MM.1S (cell line): Measurements from ENCODE around the gene ALDH3A1.

Source experiments
- EZH2phosphoT487 ChIP-seq: fragments of 300-600 bp; sonication (generic); IDR thresholded peaks from 2 replicates; pipeline ENCODE4 v1.6.1; 2018; ENCODE audit warnings: antibody characterized with exemption, low read length
- TF ChIP-seq, protein P1 (sequence below): fragments of 300-600 bp; sonication (generic); IDR thresholded peaks from 2 replicates; pipeline ENCODE4 v1.5.1; 2016; ENCODE audit warnings: antibody characterized with exemption, low read length, mixed read lengths

DNA sequence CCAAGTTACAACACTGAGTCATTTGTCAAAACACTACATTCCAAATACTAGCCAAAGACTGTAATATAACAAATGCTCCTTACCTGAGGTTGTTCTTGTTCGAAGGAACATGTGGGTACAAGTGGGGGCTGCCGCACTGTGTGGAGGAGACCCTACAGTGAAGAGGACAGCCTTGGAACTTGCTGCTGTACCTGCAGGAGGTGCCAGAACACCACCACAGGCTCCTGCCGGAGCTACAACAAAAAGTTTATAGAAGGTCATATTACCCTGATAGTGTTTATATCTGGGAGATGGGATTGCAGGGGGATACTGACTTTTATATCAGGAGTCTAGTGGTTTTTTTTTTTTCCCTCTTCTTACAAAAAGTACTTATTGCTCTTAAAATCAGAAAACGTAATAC, 37.8 kb upstream of the ALDH3A1 start:
- TF ChIP-seq, protein P1, sequence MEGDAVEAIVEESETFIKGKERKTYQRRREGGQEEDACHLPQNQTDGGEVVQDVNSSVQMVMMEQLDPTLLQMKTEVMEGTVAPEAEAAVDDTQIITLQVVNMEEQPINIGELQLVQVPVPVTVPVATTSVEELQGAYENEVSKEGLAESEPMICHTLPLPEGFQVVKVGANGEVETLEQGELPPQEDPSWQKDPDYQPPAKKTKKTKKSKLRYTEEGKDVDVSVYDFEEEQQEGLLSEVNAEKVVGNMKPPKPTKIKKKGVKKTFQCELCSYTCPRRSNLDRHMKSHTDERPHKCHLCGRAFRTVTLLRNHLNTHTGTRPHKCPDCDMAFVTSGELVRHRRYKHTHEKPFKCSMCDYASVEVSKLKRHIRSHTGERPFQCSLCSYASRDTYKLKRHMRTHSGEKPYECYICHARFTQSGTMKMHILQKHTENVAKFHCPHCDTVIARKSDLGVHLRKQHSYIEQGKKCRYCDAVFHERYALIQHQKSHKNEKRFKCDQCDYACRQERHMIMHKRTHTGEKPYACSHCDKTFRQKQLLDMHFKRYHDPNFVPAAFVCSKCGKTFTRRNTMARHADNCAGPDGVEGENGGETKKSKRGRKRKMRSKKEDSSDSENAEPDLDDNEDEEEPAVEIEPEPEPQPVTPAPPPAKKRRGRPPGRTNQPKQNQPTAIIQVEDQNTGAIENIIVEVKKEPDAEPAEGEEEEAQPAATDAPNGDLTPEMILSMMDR: no peak
- no peak for TF ChIP-seq EZH2phosphoT487
